WTC11 (cell line): ENCODE data around the gene NDRG4. TPM values are rescaled to one million over a fixed set of nuclear protein-coding genes. Genes with fewer than 3 reads are reported as not detected.

Source experiments
- ATAC-seq: fragments of 200-7000 bp; cut with Tn5 transposase; 2 replicates; pipeline ENCODE4 v1.10.0; 2021; ENCODE audit warnings: mild to moderate bottlenecking, moderate library complexity
- CTCF ChIA-PET: fragments of 300-600 bp; sonication (Branson Sonifier 250); formaldehyde crosslinking; loops from one replicate; lab custom pipeline; 2021; ENCODE audit warnings: antibody characterized with exemption; lab: Charles Lee
- POLR2A ChIA-PET: fragments of 350-600 bp; sonication (Branson Sonifier 250); formaldehyde crosslinking; loops from one replicate; lab custom pipeline; 2021; ENCODE audit warnings: antibody characterized with exemption; lab: Charles Lee
- DNase-seq: peaks from one replicate; pipeline ENCODE4 v3.0.0; 2021; ENCODE audit warnings: low spot score
- H3K27ac Mint-ChIP-seq: 2 replicates; pipeline ENCODE4 v1.8.0; 2021; ENCODE audit warnings: mixed read lengths
- H3K27me3 Mint-ChIP-seq: 2 replicates; pipeline ENCODE4 v1.8.0; 2021; ENCODE audit warnings: low read depth, mild to moderate bottlenecking, moderate library complexity, mixed read lengths
- H3K36me3 Mint-ChIP-seq: 2 replicates; pipeline ENCODE4 v1.8.0; 2021; ENCODE audit warnings: mixed read lengths
- H3K4me1 Mint-ChIP-seq: 2 replicates; pipeline ENCODE4 v1.8.0; 2022; ENCODE audit warnings: mixed read lengths
- H3K4me3 Mint-ChIP-seq: 2 replicates; pipeline ENCODE4 v1.8.0; 2021; ENCODE audit warnings: mild to moderate bottlenecking, moderate library complexity, mixed read lengths
- H3K9me3 Mint-ChIP-seq: 2 replicates; pipeline ENCODE4 v1.8.0; 2021; ENCODE audit warnings: mixed read lengths
- ATF6 ChIP-seq: sonication (generic); formaldehyde crosslinking; IDR thresholded peaks from 2 replicates; pipeline ENCODE4 v1.8.1; 2023; ENCODE audit warnings: mild to moderate bottlenecking, missing genetic modification reagents
- EMX1 ChIP-seq: fragments of 250-450 bp; sonication (Bioruptor Pico); IDR thresholded peaks from 2 replicates; pipeline ENCODE4 v1.8.0; 2021; ENCODE audit warnings: mild to moderate bottlenecking
- GTF2I ChIP-seq: fragments of 250-450 bp; sonication (Bioruptor Pico); conservative IDR thresholded peaks from 2 replicates; pipeline ENCODE4 v1.4.0; 2021; ENCODE audit warnings: mild to moderate bottlenecking
- JAZF1 ChIP-seq: fragments of 250-450 bp; sonication (Bioruptor Pico); IDR thresholded peaks from 2 replicates; pipeline ENCODE4 v1.9.0; 2021; ENCODE audit warnings: moderate library complexity, mild to moderate bottlenecking, inconsistent platforms
- MAX ChIP-seq: sonication (generic); formaldehyde crosslinking; IDR thresholded peaks from 2 replicates; pipeline ENCODE4 v1.8.0; 2022; ENCODE audit warnings: mild to moderate bottlenecking, missing genetic modification reagents
- MYBL2 ChIP-seq: sonication (generic); formaldehyde crosslinking; IDR thresholded peaks from 2 replicates; pipeline ENCODE4 v1.8.1; 2023; ENCODE audit warnings: mild to moderate bottlenecking, moderate library complexity, missing genetic modification reagents
- NFE2L1 ChIP-seq: sonication (generic); formaldehyde crosslinking; IDR thresholded peaks from 2 replicates; pipeline ENCODE4 v1.8.1; 2023; ENCODE audit warnings: missing genetic modification reagents
- PRRX2 ChIP-seq: fragments of 250-450 bp; sonication (Bioruptor Pico); IDR thresholded peaks from 2 replicates; pipeline ENCODE4 v1.8.0; 2021; ENCODE audit warnings: mild to moderate bottlenecking
- RELA ChIP-seq: sonication (generic); formaldehyde crosslinking; IDR thresholded peaks from 2 replicates; pipeline ENCODE4 v1.8.1; 2022; ENCODE audit warnings: missing genetic modification reagents, mild to moderate bottlenecking, borderline replicate concordance
- TCF7 ChIP-seq: sonication (generic); formaldehyde crosslinking; IDR thresholded peaks from 2 replicates; pipeline ENCODE4 v1.8.0; 2022; ENCODE audit warnings: mild to moderate bottlenecking, low read depth, missing genetic modification reagents, moderate library complexity
- ZBTB21 ChIP-seq: sonication (generic); formaldehyde crosslinking; IDR thresholded peaks from 2 replicates; pipeline ENCODE4 v1.8.1; 2023; ENCODE audit warnings: mild to moderate bottlenecking, missing genetic modification reagents, borderline replicate concordance
- ZNF121 ChIP-seq: sonication (generic); formaldehyde crosslinking; IDR thresholded peaks from 2 replicates; pipeline ENCODE4 v1.8.0; 2023; ENCODE audit warnings: missing genetic modification reagents
- ZNF281 ChIP-seq: sonication (generic); formaldehyde crosslinking; IDR thresholded peaks from 2 replicates; pipeline ENCODE4 v1.8.0; 2023; ENCODE audit warnings: mild to moderate bottlenecking, missing genetic modification reagents
- ZNF425 ChIP-seq: fragments of 250-450 bp; sonication (Bioruptor Pico); conservative IDR thresholded peaks from 2 replicates; pipeline ENCODE4 v1.9.0; 2021; ENCODE audit warnings: mild to moderate bottlenecking
- total RNA-seq: library from RNA; stranded (reverse); gene quantifications from 3 replicates; pipeline ENCODE4 v1.2.3, GENCODE V29; 2021
- TF ChIP-seq, protein P1 (sequence below): sonication (generic); formaldehyde crosslinking; IDR thresholded peaks from 2 replicates; pipeline ENCODE4 v1.8.0; 2023; ENCODE audit warnings: missing genetic modification reagents, mild to moderate bottlenecking, borderline replicate concordance
- TF ChIP-seq, protein P2 (sequence below): sonication (generic); formaldehyde crosslinking; IDR thresholded peaks from 2 replicates; pipeline ENCODE4 v1.8.1; 2022; ENCODE audit warnings: low read depth, mild to moderate bottlenecking, moderate library complexity, missing genetic modification reagents, borderline replicate concordance
- TF ChIP-seq, protein P3 (sequence below): sonication (generic); formaldehyde crosslinking; IDR thresholded peaks from 2 replicates; pipeline ENCODE4 v1.8.0; 2022; ENCODE audit warnings: mild to moderate bottlenecking, missing genetic modification reagents
- TF ChIP-seq, protein P4 (sequence below): sonication (generic); formaldehyde crosslinking; IDR thresholded peaks from 2 replicates; pipeline ENCODE4 v1.8.1; 2022; ENCODE audit warnings: low read depth, missing genetic modification reagents, borderline replicate concordance

Gene NDRG4
- total RNA-seq, 1 experiment from 2014 or later, result 20.5 TPM

GRCh38 chr16:58481931-58482330 lies 18.0 kb upstream of the NDRG4 start (continued):
- TF ChIP-seq, protein P1, sequence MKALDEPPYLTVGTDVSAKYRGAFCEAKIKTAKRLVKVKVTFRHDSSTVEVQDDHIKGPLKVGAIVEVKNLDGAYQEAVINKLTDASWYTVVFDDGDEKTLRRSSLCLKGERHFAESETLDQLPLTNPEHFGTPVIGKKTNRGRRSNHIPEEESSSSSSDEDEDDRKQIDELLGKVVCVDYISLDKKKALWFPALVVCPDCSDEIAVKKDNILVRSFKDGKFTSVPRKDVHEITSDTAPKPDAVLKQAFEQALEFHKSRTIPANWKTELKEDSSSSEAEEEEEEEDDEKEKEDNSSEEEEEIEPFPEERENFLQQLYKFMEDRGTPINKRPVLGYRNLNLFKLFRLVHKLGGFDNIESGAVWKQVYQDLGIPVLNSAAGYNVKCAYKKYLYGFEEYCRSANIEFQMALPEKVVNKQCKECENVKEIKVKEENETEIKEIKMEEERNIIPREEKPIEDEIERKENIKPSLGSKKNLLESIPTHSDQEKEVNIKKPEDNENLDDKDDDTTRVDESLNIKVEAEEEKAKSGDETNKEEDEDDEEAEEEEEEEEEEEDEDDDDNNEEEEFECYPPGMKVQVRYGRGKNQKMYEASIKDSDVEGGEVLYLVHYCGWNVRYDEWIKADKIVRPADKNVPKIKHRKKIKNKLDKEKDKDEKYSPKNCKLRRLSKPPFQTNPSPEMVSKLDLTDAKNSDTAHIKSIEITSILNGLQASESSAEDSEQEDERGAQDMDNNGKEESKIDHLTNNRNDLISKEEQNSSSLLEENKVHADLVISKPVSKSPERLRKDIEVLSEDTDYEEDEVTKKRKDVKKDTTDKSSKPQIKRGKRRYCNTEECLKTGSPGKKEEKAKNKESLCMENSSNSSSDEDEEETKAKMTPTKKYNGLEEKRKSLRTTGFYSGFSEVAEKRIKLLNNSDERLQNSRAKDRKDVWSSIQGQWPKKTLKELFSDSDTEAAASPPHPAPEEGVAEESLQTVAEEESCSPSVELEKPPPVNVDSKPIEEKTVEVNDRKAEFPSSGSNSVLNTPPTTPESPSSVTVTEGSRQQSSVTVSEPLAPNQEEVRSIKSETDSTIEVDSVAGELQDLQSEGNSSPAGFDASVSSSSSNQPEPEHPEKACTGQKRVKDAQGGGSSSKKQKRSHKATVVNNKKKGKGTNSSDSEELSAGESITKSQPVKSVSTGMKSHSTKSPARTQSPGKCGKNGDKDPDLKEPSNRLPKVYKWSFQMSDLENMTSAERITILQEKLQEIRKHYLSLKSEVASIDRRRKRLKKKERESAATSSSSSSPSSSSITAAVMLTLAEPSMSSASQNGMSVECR, result no peak
- TF ChIP-seq NFE2L1 (CRISPR knock-in tag), result no peak
- no peak for TF ChIP-seq TCF7 (CRISPR knock-in tag)
- TF ChIP-seq ZNF425 (CRISPR knock-in tag), result no peak
- no peak for TF ChIP-seq ZNF121 (CRISPR knock-in tag)
- TF ChIP-seq, protein P2, sequence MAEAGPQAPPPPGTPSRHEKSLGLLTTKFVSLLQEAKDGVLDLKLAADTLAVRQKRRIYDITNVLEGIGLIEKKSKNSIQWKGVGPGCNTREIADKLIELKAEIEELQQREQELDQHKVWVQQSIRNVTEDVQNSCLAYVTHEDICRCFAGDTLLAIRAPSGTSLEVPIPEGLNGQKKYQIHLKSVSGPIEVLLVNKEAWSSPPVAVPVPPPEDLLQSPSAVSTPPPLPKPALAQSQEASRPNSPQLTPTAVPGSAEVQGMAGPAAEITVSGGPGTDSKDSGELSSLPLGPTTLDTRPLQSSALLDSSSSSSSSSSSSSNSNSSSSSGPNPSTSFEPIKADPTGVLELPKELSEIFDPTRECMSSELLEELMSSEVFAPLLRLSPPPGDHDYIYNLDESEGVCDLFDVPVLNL (CRISPR knock-in tag), result no peak
- no peak for TF ChIP-seq RELA (CRISPR knock-in tag)
- no peak for TF ChIP-seq MYBL2 (CRISPR knock-in tag)
- no peak for TF ChIP-seq EMX1 (CRISPR knock-in tag)
- TF ChIP-seq GTF2I, result no peak
- no peak for TF ChIP-seq JAZF1
- no peak for TF ChIP-seq PRRX2 (CRISPR knock-in tag)
- TF ChIP-seq, protein P3, sequence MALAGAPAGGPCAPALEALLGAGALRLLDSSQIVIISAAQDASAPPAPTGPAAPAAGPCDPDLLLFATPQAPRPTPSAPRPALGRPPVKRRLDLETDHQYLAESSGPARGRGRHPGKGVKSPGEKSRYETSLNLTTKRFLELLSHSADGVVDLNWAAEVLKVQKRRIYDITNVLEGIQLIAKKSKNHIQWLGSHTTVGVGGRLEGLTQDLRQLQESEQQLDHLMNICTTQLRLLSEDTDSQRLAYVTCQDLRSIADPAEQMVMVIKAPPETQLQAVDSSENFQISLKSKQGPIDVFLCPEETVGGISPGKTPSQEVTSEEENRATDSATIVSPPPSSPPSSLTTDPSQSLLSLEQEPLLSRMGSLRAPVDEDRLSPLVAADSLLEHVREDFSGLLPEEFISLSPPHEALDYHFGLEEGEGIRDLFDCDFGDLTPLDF, result no peak
- TF ChIP-seq ZNF281, result no peak

DNA sequence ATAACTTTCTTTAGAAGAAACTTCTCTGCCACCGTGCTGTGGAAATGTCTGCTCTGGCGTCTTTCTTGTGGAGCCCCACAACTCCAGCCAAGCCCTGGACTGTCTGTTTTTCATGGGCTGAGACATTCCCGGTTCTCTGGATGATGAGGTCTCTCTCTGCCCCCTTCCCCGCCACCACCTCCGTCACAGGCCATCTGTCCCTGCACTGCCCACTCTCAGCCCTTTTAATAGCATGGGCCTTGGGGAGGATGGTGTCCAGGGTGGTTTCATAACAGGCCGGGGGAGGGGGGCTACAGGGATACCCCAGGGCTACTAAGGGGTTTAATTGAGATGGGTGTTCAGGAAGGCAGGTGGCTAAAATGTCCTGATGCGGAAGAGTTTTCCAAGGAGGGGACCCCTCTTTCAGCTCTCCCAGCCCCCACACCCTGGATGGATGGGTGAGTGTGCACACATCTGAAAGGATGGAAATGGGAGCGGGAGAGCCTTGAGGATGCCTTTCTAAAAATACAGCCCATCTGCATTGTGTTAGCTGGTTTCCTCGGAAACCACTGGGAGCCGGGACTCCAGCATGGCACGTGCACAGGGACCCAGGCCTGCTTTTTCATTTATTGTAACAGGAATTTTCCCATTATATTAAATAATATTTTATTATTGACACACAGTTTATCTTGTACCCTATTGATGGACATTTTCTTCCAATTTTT lies 14.6 kb upstream of the NDRG4 start:
- Mint-ChIP-seq H3K27ac (no peak overlapping the region), H3K9me3 (no peaks in the 10 kb centered on the region), H3K4me1 (0 out of 2 replicates have a peak, but pooled peaks cover 3% of the 10 kb centered on the region), H3K36me3 (no peaks in the 10 kb centered on the region), H3K27me3 (peaks cover 7% of the 10 kb centered on the region; the same call in 1 of the 2 replicates), H3K4me3 (no peak overlapping the region)
- DNase-seq (no peak), ATAC-seq (no peak)
- ChIA-PET CTCF (interaction anchor here (0.8 to 5.1 kb wide), 6 partner anchors 149 to 271 kb away, joined by 3 to 122 read pairs (median 4); no protein-coding TSS in a partner anchor), POLR2A (no interaction called here)
- TF ChIP-seq ZBTB21, result no peak
- TF ChIP-seq, protein P4, sequence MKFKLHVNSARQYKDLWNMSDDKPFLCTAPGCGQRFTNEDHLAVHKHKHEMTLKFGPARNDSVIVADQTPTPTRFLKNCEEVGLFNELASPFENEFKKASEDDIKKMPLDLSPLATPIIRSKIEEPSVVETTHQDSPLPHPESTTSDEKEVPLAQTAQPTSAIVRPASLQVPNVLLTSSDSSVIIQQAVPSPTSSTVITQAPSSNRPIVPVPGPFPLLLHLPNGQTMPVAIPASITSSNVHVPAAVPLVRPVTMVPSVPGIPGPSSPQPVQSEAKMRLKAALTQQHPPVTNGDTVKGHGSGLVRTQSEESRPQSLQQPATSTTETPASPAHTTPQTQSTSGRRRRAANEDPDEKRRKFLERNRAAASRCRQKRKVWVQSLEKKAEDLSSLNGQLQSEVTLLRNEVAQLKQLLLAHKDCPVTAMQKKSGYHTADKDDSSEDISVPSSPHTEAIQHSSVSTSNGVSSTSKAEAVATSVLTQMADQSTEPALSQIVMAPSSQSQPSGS (CRISPR knock-in tag), result no peak
- no peak for TF ChIP-seq MAX (CRISPR knock-in tag)
- no peak for TF ChIP-seq ATF6 (CRISPR knock-in tag)
